K562 (cell line): ENCODE measurements around the gene FHIT. TPM values are rescaled to one million over a fixed set of nuclear protein-coding genes. Genes with fewer than 3 reads are reported as not detected.

Experiments
- ATAC-seq: fragments of 200-7000 bp; cut with Tn5 transposase; 3 replicates; pipeline ENCODE4 v1.9.1; 2020; ENCODE audit warnings: moderate library complexity
- BruUV-seq: library from RNA; stranded (reverse); fragments of 400-500 nt; replicated peaks from 2 replicates; lab custom pipeline; 2021; lab: Mats Ljungman, UMichigan
- CTCF ChIA-PET: fragments of 300-600 bp; formaldehyde crosslinking; extraction: SDS; loops from one replicate; lab custom pipeline; 2021; ENCODE audit warnings: low intra/inter-chr PET ratio; lab: Yijun Ruan, JAX
- POLR2A ChIA-PET: fragments of 300-600, 350-650 bp; sonication (Branson Sonifier 250); formaldehyde crosslinking; extraction: SDS; loops from one replicate; lab custom pipeline; 2021; ENCODE audit warnings: antibody characterized with exemption, inconsistent platforms; lab: Yijun Ruan, JAX
- DNase-seq, 4 experiments: peaks; one replicate each; pipeline versions ENCODE4 v3.0.0 to v3.0.0-alpha.2; 2011 to 2018; ENCODE audit warnings: low spot score in 3 of 4, mixed read lengths in 3 of 4; ENCODE audit errors: extremely low read depth in 1 of 4
- FAIRE-seq: peaks from 2 replicates; lab custom pipeline; 2011; peaks lifted over from hg19 to GRCh38; lab: Jason Lieb, UNC
- H2AFZ ChIP-seq: 2 replicates; pipeline ENCODE4 v1.6.0; 2011; ENCODE audit warnings: low read depth, low read length, control low read depth, inconsistent platforms
- H3K27ac ChIP-seq: fragments of 200-600 bp; 3 replicates; pipeline ENCODE4 v1.8.0; 2011; ENCODE audit warnings: low read depth, mild to moderate bottlenecking, control low read depth, inconsistent platforms, low read length, moderate library complexity, mixed read lengths; ENCODE audit errors: extremely low read depth
- H3K27me3 ChIP-seq, 2 experiments: fragments of 300-600 bp in 1 of 2; 2 replicates in 1 of 2; 3 replicates in 1 of 2; pipeline versions ENCODE4 v1.6.0 to v1.8.0; 2011; ENCODE audit warnings: inconsistent platforms in 2 of 2, low read length in 2 of 2, mild to moderate bottlenecking in 1 of 2, mixed read lengths in 1 of 2, moderate library complexity in 1 of 2; ENCODE audit not compliant: control insufficient read depth in 2 of 2, insufficient read depth in 2 of 2
- H3K36me3 ChIP-seq: fragments of 300-600 bp; 3 replicates; pipeline ENCODE4 v1.8.0; 2011; ENCODE audit warnings: mild to moderate bottlenecking, low read length, inconsistent platforms; ENCODE audit not compliant: control insufficient read depth, insufficient read depth
- H3K4me1 ChIP-seq, 2 experiments: fragments of 200-600 bp in 1 of 2; replicated peaks in 1 of 2; 2 replicates in 1 of 2; 3 replicates in 1 of 2; pipeline versions ENCODE4 v1.5.1 to v1.8.0; 2011; ENCODE audit warnings: inconsistent platforms in 2 of 2, low read length in 2 of 2, mild to moderate bottlenecking in 1 of 2, mixed read lengths in 1 of 2, moderate library complexity in 1 of 2; ENCODE audit not compliant: control insufficient read depth in 2 of 2, insufficient read depth in 2 of 2
- H3K4me2 ChIP-seq: 2 replicates; pipeline ENCODE4 v1.6.1; 2011; ENCODE audit warnings: low read length, control low read depth, inconsistent platforms, mixed read lengths; ENCODE audit not compliant: insufficient read depth
- H3K4me3 ChIP-seq: fragments of 200-600 bp; sonication (generic), shearing (Covaris generic); 2 replicates; pipeline ENCODE4 v1.5.1; 2016; ENCODE audit warnings: control low read depth, inconsistent platforms
- H3K79me2 ChIP-seq: fragments of 200-600 bp; 3 replicates; pipeline ENCODE4 v1.8.0; 2011; ENCODE audit warnings: low read length, inconsistent platforms; ENCODE audit not compliant: control insufficient read depth, insufficient read depth
- H3K9ac ChIP-seq, 2 experiments: 2 replicates each; pipeline versions ENCODE4 v1.6.0 to v1.6.1; 2011; ENCODE audit warnings: low read depth in 2 of 2, low read length in 2 of 2, control low read depth in 1 of 2, inconsistent platforms in 1 of 2, mild to moderate bottlenecking in 1 of 2, mixed read lengths in 1 of 2; ENCODE audit not compliant: insufficient read depth in 1 of 2
- H3K9me1 ChIP-seq: one replicate; pipeline ENCODE4 v1.6.0; 2011; ENCODE audit warnings: inconsistent platforms, mild to moderate bottlenecking, low read length, moderate library complexity; ENCODE audit not compliant: control insufficient read depth, insufficient read depth
- H3K9me3 ChIP-seq: replicated peaks from 2 replicates; pipeline ENCODE4 v1.5.1; 2011; ENCODE audit warnings: low read depth, low read length, inconsistent platforms; ENCODE audit not compliant: control insufficient read depth, insufficient read depth
- H4K20me1 ChIP-seq: replicated peaks from 2 replicates; pipeline ENCODE4 v1.6.1; 2011; ENCODE audit warnings: low read length, inconsistent platforms, mixed read lengths; ENCODE audit not compliant: control insufficient read depth, insufficient read depth
- ASH1L ChIP-seq: fragments of 450-650 bp; IDR thresholded peaks from 2 replicates; pipeline ENCODE4 v1.6.1; 2018; ENCODE audit warnings: borderline replicate concordance, mild to moderate bottlenecking, low read depth; ENCODE audit not compliant: partially characterized antibody
- IRF1 ChIP-seq: sonication (generic); formaldehyde crosslinking; IDR thresholded peaks from 2 replicates; pipeline ENCODE4 v1.8.0; 2022; ENCODE audit warnings: missing genetic modification reagents, mild to moderate bottlenecking, borderline replicate concordance
- MCM5 ChIP-seq: fragments of 450-650 bp; IDR thresholded peaks from 2 replicates; pipeline ENCODE4 v1.6.1; 2016; ENCODE audit warnings: low read depth
- SMAD2 ChIP-seq: fragments of 150-350 bp; IDR thresholded peaks from 2 replicates; pipeline ENCODE4 v1.6.1; 2014; ENCODE audit warnings: low read depth, mild to moderate bottlenecking, low read length
- SMAD4 ChIP-seq: fragments of 250-450 bp; sonication (Bioruptor Pico); conservative IDR thresholded peaks from 2 replicates; pipeline ENCODE4 v1.8.0; 2021; ENCODE audit warnings: inconsistent platforms, mild to moderate bottlenecking, moderate library complexity
- TGIF2 ChIP-seq: sonication (generic); formaldehyde crosslinking; IDR thresholded peaks from 2 replicates; pipeline ENCODE4 v1.8.1; 2022; ENCODE audit warnings: mild to moderate bottlenecking, missing genetic modification reagents, moderate library complexity
- ZNF23 ChIP-seq: fragments of 250-450 bp; sonication (Bioruptor Pico); IDR thresholded peaks from 2 replicates; pipeline ENCODE4 v1.4.0; 2020; ENCODE audit warnings: mild to moderate bottlenecking
- WGBS: fragments of 100-300 bp; shearing (Covaris generic); methylation state at CpG from one replicate; pipeline ENCODE4 v1.1.6; 2016; ENCODE audit warnings: low coverage, mixed read lengths; ENCODE audit not compliant: insufficient coverage; ENCODE audit errors: missing lambda C conversion rate; 5-methylcytosine and 5-hydroxymethylcytosine counted together
- in situ Hi-C: fragments of 300-500 bp; cut with MboI; formaldehyde crosslinking; loops from 4 replicates; pipeline ENCODE4 v1.15.0; 2018; ENCODE audit warnings: inconsistent platforms, mixed read lengths
- intact Hi-C: fragments of 100-400 bp; cut with micrococcal nuclease; formaldehyde crosslinking; loops from 2 replicates; pipeline ENCODE4 v1.14.2; 2022
- polyA plus RNA-seq, 8 experiments: library from polyadenylated mRNA; depleted of rRNA in 4 of 8; stranded (reverse) in 5 of 8; unstranded in 3 of 8; fragments of >200 nt; fragmentation: Nextera tagmentation in 2 of 8; fragmentation: Illumina TruSeq in 1 of 8; extraction: Ambion mirVana in 2 of 8; extraction: Trizol in 1 of 8; gene quantifications; 2 replicates each; pipeline versions ENCODE4 v1.2.1 to v1.2.3, GENCODE V29; 2011 to 2014; ENCODE audit warnings: inconsistent platforms in 1 of 8, missing spikeins in 1 of 8
- total RNA-seq, 7 experiments: library from RNA; depleted of rRNA in 6 of 7; stranded (reverse); fragments of >200 nt in 6 of 7; fragmentation: Illumina TruSeq in 2 of 7; extraction: Trizol in 2 of 7; gene quantifications; 2 replicates each; pipeline versions ENCODE4 v1.2.1 to v1.2.3, GENCODE V29; 2011 to 2021; ENCODE audit warnings: low replicate concordance in 1 of 7

Gene FHIT
- total and polyA plus RNA-seq, 9 of the 15 experiments (the other 6 are each of a cell fraction or from before 2014, with no cell fraction given), result 1.7 to 9.1 (median 4.3) TPM

- BruUV-seq, result no TSS peak
- ATAC-seq (no peak), DNase-seq (no peak), FAIRE-seq (no peak)
- CTCF ChIA-PET, result no interaction called here
- no peak overlapping the region for H3K4me2 ChIP-seq
- no peak overlapping the region for H2AFZ ChIP-seq
- POLR2A ChIA-PET, result no interaction called here
- H3K27ac ChIP-seq, result no peak overlapping the region
- no peaks in the 10 kb centered on the region for H3K36me3 ChIP-seq
- H3K9me3 ChIP-seq, result no peaks in the 10 kb centered on the region
- WGBS, result 40% methylated on average over 2 of the region's 7 CpGs
- H4K20me1 ChIP-seq, result no peaks in the 10 kb centered on the region
- H3K79me2 ChIP-seq, result no peaks in the 10 kb centered on the region
- no peaks in the 10 kb centered on the region for H3K4me1 ChIP-seq
- no peak overlapping the region for H3K4me3 ChIP-seq
- no peaks in the 10 kb centered on the region for H3K9me1 ChIP-seq
- TF ChIP-seq IRF1 (CRISPR knock-in tag) (no peak), ZNF23 (no peak), TGIF2 (CRISPR knock-in tag) (no peak), MCM5 (no peak), SMAD2 (no peak), ASH1L (no peak), SMAD4 (CRISPR knock-in tag) (no peak)
- H3K9ac ChIP-seq, result no peak overlapping the region
- in situ Hi-C loops (no loop called here), intact Hi-C loops (no loop called here)
- H3K27me3 ChIP-seq, result no peaks in the 10 kb centered on the region
Observed at GRCh38 chr3:59795756-59796155, 1455.5 kb downstream of the FHIT start.
